ENCODE results near the gene ELMO3. TPM values are rescaled to one million over a fixed set of nuclear protein-coding genes. Genes with fewer than 3 reads are reported as not detected.
A peak's percentile ranks its signal among the peaks of the same experiment; 100 is the strongest.

The ELMO3 gene
- total RNA-seq, 1 experiment from 2014 or later = 8.6 TPM

DNA sequence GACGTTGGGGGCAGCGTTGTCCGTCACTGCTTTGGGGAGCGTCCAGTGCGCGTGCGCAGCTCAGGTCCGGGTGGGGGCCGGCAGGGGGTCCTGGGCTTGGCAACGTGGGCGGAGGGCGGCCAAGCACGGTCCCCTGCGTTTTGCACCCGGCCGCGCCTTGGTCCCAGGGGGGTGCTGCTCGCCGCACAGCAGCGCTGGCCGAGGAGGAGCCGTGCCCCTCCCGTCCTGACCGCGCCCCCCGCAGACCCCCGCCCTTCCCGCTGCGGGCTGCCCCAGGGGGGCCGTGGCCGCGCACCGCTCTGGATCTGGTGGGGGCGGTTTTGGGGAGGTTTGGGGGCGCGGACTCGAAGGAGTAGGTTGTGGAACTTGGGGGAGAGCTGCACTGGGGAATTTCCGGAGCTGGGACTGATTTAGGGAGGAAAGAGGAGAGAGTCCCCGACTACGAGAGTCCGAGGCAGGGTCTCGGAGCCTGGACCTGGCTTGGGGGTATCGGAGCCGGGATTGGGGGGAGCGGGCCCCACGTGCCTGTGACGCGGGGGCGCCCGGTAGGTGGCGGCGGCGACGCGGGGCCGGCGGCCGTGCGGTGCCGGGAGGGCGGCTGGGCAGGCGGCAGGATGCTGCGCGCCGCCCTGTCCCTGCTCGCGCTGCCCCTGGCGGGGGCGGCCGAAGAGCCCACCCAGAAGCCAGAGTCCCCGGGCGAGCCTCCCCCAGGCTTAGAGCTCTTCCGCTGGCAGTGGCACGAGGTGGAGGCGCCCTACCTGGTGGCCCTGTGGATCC, 49.7 kb downstream of the ELMO3 start, which contains the start of gene SLC9A5:
TSS of gene SLC9A5 (plus strand) at position 579 of the 777 bp plus-strand sequence. CDS start at position 615, 36 bp downstream.
- Histone ChIP-seq H2BK20ac (ENCODE audit: low read depth, low read length, poor library complexity, severe bottlenecking) (no peak within 1 kb of the TSS), H3K14ac (ENCODE audit: insufficient read depth, low read length) (no peak within 1 kb of the TSS; the same call in 1 of the 2 replicates), H2BK120ac (ENCODE audit: low read depth, low read length, poor library complexity, severe bottlenecking) (no peak within 1 kb of the TSS), H3K27ac (ENCODE audit: insufficient read length, low read depth, low read length) (no peak within 1 kb of the TSS), H3K79me2 (ENCODE audit: insufficient read depth, low read length) (no peaks in the 10 kb centered on the region; the same call in 1 of the 2 replicates), H3T11ph (ENCODE audit: low read length) (no peak within 1 kb of the TSS), H2AK5ac (ENCODE audit: insufficient read length, low read length) (no peak within 1 kb of the TSS), H3K27me3 (ENCODE audit: insufficient read depth, low read length) (no peaks in the 10 kb centered on the region; the same call in 1 of the 2 replicates), H2AFZ (ENCODE audit: low read length) (no peak within 1 kb of the TSS), H3K9ac (ENCODE audit: extremely low read depth, insufficient read length, low read length) (no peak within 1 kb of the TSS), H2BK12ac (ENCODE audit: insufficient read length, low read depth, low read length) (no peak within 1 kb of the TSS), H4K8ac (replicated peaks; ENCODE audit: insufficient read length, low read depth, low read length) (no peak within 1 kb of the TSS), H3K4me1 (ENCODE audit: insufficient read depth, low read length) (peaks cover 4% of the 10 kb centered on the region; the same call in 1 of the 2 replicates), H3K79me1 (ENCODE audit: insufficient read depth, low read depth, low read length, poor library complexity, severe bottlenecking) (no peaks in the 10 kb centered on the region), H3K23ac (ENCODE audit: insufficient read length, low read depth, low read length) (no peak within 1 kb of the TSS), H4K91ac (ENCODE audit: insufficient read length, low read depth, low read length) (no peak within 1 kb of the TSS), H4K5ac (ENCODE audit: insufficient read length, low read depth, low read length) (no peak within 1 kb of the TSS), H3K4ac (ENCODE audit: low read depth, low read length) (no peak within 1 kb of the TSS), H2BK5ac (ENCODE audit: insufficient read length, low read length) (no peak within 1 kb of the TSS), H3K56ac (ENCODE audit: insufficient read length, low read depth, low read length) (no peak within 1 kb of the TSS), H3K18ac (ENCODE audit: insufficient read length, low read depth, low read length) (no peak within 1 kb of the TSS), H3K23me2 (ENCODE audit: insufficient read length, low read depth, low read length, poor library complexity, severe bottlenecking) (peaks cover 31% of the 10 kb centered on the region), H3K9me3 (ENCODE audit: control insufficient read depth, low read depth, low read length) (no peaks in the 10 kb centered on the region), H4K20me1 (ENCODE audit: control insufficient read depth, insufficient read depth, insufficient read length) (no peaks in the 10 kb centered on the region), H3K4me2 (ENCODE audit: insufficient read depth, insufficient read length, low read length) (peak within 1 kb of the TSS; percentile 65), H2BK15ac (ENCODE audit: low read depth, low read length) (no peak within 1 kb of the TSS)
- Mint-ChIP-seq H3K36me3 (ENCODE audit: insufficient read depth in 1 of 3, low read depth in 3 of 3) (peaks cover 0 to 2% (median 0%) of the 10 kb centered on the region in 3 experiments; a peak in 2 of 7 replicates), H3K27me3 (ENCODE audit: low read depth) (peaks cover 24% of the 10 kb centered on the region), H3K27ac (peak within 1 kb of the TSS in 2 of 3 experiments; percentile 7 to 62; a peak in 2 of 7 replicates), H3K4me3 (peak within 1 kb of the TSS; percentile 86 to 94), H3K4me1 (peaks cover 32 to 39% of the 10 kb centered on the region in 2 experiments), H3K9me3 (no peaks in the 10 kb centered on the region)
- TF ChIP-seq, protein P1, sequence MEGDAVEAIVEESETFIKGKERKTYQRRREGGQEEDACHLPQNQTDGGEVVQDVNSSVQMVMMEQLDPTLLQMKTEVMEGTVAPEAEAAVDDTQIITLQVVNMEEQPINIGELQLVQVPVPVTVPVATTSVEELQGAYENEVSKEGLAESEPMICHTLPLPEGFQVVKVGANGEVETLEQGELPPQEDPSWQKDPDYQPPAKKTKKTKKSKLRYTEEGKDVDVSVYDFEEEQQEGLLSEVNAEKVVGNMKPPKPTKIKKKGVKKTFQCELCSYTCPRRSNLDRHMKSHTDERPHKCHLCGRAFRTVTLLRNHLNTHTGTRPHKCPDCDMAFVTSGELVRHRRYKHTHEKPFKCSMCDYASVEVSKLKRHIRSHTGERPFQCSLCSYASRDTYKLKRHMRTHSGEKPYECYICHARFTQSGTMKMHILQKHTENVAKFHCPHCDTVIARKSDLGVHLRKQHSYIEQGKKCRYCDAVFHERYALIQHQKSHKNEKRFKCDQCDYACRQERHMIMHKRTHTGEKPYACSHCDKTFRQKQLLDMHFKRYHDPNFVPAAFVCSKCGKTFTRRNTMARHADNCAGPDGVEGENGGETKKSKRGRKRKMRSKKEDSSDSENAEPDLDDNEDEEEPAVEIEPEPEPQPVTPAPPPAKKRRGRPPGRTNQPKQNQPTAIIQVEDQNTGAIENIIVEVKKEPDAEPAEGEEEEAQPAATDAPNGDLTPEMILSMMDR (conservative IDR thresholded peaks at IDR 0.05) = peak; percentile 20; the same call in 1 of the 3 replicates
- peak; percentile 61 for DNase-seq
- WGBS (ENCODE audit: extremely low coverage, insufficient read length, low lambda C conversion rate) = no CpG with 5 or more reads among the region's 75 CpGs

All from H9 (cell line).